ENCODE results near the gene NPTN. TPM values are rescaled to one million over a fixed set of nuclear protein-coding genes. Genes with fewer than 3 reads are reported as not detected.

Gene NPTN
- polyA plus RNA-seq, 1 of the 3 experiments (the other 2 are of a cell fraction) = 177 TPM

DNA sequence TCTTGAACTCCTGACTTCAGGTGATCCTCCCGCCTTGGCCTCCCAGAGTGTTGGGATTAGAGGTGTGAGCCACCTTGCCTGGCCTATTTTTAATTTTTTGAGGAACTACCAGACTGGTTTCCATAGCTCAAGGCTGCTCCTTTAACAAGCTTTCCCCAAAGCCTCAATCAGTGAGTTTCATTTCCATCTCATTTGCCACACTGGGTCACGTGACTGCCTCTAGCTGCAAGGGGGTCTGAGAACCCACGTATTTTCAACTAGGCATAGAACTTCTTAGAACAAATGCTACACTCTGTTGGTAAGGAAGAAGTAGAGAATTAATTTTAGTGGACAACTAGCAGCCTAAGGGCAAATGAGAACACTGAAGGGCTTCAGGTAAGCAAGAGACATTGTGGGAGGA is 47.9 kb upstream of the NPTN start:
- POLR2A ChIA-PET = no interaction called here
- CTCF ChIA-PET = interaction anchor here (1.0 to 15.1 kb wide), 4 partner anchors 18 to 121 kb away, joined by 3 to 418 read pairs (median 4); no protein-coding TSS in a partner anchor

More for the DNA sequence above, 47.9 kb upstream of the NPTN start:
- H3K79me2 ChIP-seq (ENCODE audit: insufficient read depth) = peaks cover 16% of the 10 kb centered on the region
- H4K20me1 ChIP-seq (ENCODE audit: insufficient read depth) = peaks cover 6% of the 10 kb centered on the region
- peaks cover 8 to 13% of the 10 kb centered on the region in 2 experiments; a peak in 3 of 4 replicates for H3K4me1 ChIP-seq (ENCODE audit: control insufficient read depth in 1 of 2, insufficient read depth in 2 of 2, low read depth in 1 of 2, low read length in 1 of 2)
- no peak overlapping the region for H3K4me2 ChIP-seq
- no peaks in the 10 kb centered on the region for H3K9me3 ChIP-seq
- H3K36me3 ChIP-seq (replicated peaks in 1 of 2; ENCODE audit: control insufficient read depth in 1 of 2, insufficient read depth in 2 of 2, low read length in 1 of 2) = no peaks in the 10 kb centered on the region
- H3K9ac ChIP-seq = no peak overlapping the region
- no peak overlapping the region for H2AFZ ChIP-seq (ENCODE audit: low read depth)
- TF ChIP-seq, protein P1, sequence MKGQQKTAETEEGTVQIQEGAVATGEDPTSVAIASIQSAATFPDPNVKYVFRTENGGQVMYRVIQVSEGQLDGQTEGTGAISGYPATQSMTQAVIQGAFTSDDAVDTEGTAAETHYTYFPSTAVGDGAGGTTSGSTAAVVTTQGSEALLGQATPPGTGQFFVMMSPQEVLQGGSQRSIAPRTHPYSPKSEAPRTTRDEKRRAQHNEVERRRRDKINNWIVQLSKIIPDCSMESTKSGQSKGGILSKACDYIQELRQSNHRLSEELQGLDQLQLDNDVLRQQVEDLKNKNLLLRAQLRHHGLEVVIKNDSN (IDR thresholded peaks at IDR 0.05; ENCODE audit: borderline replicate concordance, low read depth) = no peak
- no peak for TF ChIP-seq MEF2A (IDR thresholded peaks at IDR 0.05; ENCODE audit: borderline replicate concordance, low read depth)
- no peak for TF ChIP-seq RFX5 (IDR thresholded peaks at IDR 0.05; ENCODE audit: low read length)
- no peak for TF ChIP-seq TAF1 (IDR thresholded peaks at IDR 0.05; ENCODE audit: borderline replicate concordance, low read depth, low read length)
- TF ChIP-seq NFIC (IDR thresholded peaks at IDR 0.05; ENCODE audit: borderline replicate concordance) = no peak
- no peak for TF ChIP-seq RAD21 (IDR thresholded peaks at IDR 0.05; ENCODE audit: low read length)
- TF ChIP-seq SMC3 (IDR thresholded peaks at IDR 0.05; ENCODE audit: low read depth, low read length) = no peak
- TF ChIP-seq RXRA (IDR thresholded peaks at IDR 0.05; ENCODE audit: borderline replicate concordance, low read depth) = no peak
- TF ChIP-seq ELF1 (IDR thresholded peaks at IDR 0.05) = no peak
- TF ChIP-seq YY1 (IDR thresholded peaks at IDR 0.05; ENCODE audit: low read depth) = no peak
- TF ChIP-seq EP300 (IDR thresholded peaks at IDR 0.05; ENCODE audit: borderline replicate concordance in 1 of 2, low read depth in 1 of 2, low read length in 1 of 2) = no peak
- TF ChIP-seq TEAD4 (IDR thresholded peaks at IDR 0.05; ENCODE audit: borderline replicate concordance, insufficient read depth) = no peak
- no peak for TF ChIP-seq RCOR1 (IDR thresholded peaks at IDR 0.05; ENCODE audit: low read length)
- no peak for TF ChIP-seq POLR2AphosphoS5 (IDR thresholded peaks at IDR 0.05; ENCODE audit: low read depth, low read length)
- TF ChIP-seq, protein P2, sequence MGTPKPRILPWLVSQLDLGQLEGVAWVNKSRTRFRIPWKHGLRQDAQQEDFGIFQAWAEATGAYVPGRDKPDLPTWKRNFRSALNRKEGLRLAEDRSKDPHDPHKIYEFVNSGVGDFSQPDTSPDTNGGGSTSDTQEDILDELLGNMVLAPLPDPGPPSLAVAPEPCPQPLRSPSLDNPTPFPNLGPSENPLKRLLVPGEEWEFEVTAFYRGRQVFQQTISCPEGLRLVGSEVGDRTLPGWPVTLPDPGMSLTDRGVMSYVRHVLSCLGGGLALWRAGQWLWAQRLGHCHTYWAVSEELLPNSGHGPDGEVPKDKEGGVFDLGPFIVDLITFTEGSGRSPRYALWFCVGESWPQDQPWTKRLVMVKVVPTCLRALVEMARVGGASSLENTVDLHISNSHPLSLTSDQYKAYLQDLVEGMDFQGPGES (IDR thresholded peaks at IDR 0.05; ENCODE audit: low read depth, low read length) = no peak
- TF ChIP-seq CTCF (IDR thresholded peaks at IDR 0.05) = no peak
- no peak for TF ChIP-seq GABPA (IDR thresholded peaks at IDR 0.05; ENCODE audit: low read depth)
- no peak for TF ChIP-seq NRF1 (IDR thresholded peaks at IDR 0.05; ENCODE audit: low read depth, low read length)
- TF ChIP-seq REST (IDR thresholded peaks at IDR 0.05; ENCODE audit: low read depth, low read length) = no peak
- no peak for TF ChIP-seq FOXJ3 (CRISPR knock-in tag; IDR thresholded peaks at IDR 0.05)
- peaks cover 14% of the 10 kb centered on the region for H3F3A ChIP-seq (replicated peaks; ENCODE audit: insufficient read depth)
- WGBS (ENCODE audit: low lambda C conversion rate) = 86% methylated on average over 3 of the region's 3 CpGs
- H3K27ac ChIP-seq (ENCODE audit: low read depth in 2 of 2, low read length in 1 of 2) = no peak overlapping the region
- no peaks in the 10 kb centered on the region for H3K9me2 ChIP-seq
- H3K4me3 ChIP-seq (ENCODE audit: low read depth in 2 of 2, low read length in 1 of 2) = no peak overlapping the region
- no peaks in the 10 kb centered on the region; the same call in 1 of the 2 replicates for H3K27me3 ChIP-seq (ENCODE audit: insufficient read depth)
- no peak for DNase-seq
